ENCODE data around the gene NCOR2. TPM values are rescaled to one million over a fixed set of nuclear protein-coding genes. Genes with fewer than 3 reads are reported as not detected.

The NCOR2 gene
- polyA plus RNA-seq, 1 donor (not counting 4 experiments of a cell fraction or from before 2014, with no cell fraction given), result 4.7 TPM

- FAIRE-seq, result no peak
- no peak overlapping the region for H3K9ac ChIP-seq (ENCODE audit: control insufficient read depth, extremely low read depth, insufficient read depth, low read length)
- peaks cover 10% of the 10 kb centered on the region for H3K27me3 ChIP-seq (ENCODE audit: control insufficient read depth, extremely low read depth, insufficient read depth, low read length)
- no peak overlapping the region for H3K4me2 ChIP-seq (ENCODE audit: control insufficient read depth, extremely low read depth, insufficient read depth, low read depth, low read length)
- no peaks in the 10 kb centered on the region for H3K9me1 ChIP-seq (ENCODE audit: control insufficient read depth, extremely low read depth, insufficient read depth, low read length)
- no peaks in the 10 kb centered on the region for H4K20me1 ChIP-seq (ENCODE audit: control insufficient read depth, extremely low read depth, insufficient read depth, low read length)
- H2AFZ ChIP-seq (ENCODE audit: control insufficient read depth, low read length), result no peak overlapping the region
- H3K9me3 ChIP-seq (ENCODE audit: control insufficient read depth, low read depth, low read length), result peaks cover 4% of the 10 kb centered on the region
- no peak overlapping the region for H3K4me3 ChIP-seq (ENCODE audit: control insufficient read depth in 2 of 3, extremely low read depth in 1 of 3, insufficient read depth in 2 of 3, low read depth in 1 of 3, low read length in 3 of 3)
- no peak for DNase-seq (ENCODE audit: low read depth, low spot score)
- H3K4me1 ChIP-seq (ENCODE audit: control insufficient read depth, extremely low read depth, insufficient read depth, low read length), result peaks cover 35% of the 10 kb centered on the region
- TF ChIP-seq CTCF (optimal IDR thresholded peaks at IDR 0.05 in 1 of 3, IDR thresholded peaks at IDR 0.05 in 1 of 3, conservative IDR thresholded peaks at IDR 0.05 in 1 of 3; ENCODE audit: extremely low read depth in 1 of 3, insufficient read depth in 2 of 3, low read length in 3 of 3) (no peak), EZH2 (IDR thresholded peaks at IDR 0.05; ENCODE audit: low read length) (no peak)
- dilution Hi-C loops (cut with MboI; ENCODE audit: extremely low pct_ligation_motif_present, low sequenced_read_pairs), result no loop called here
- H3K36me3 ChIP-seq (ENCODE audit: control insufficient read depth in 2 of 2, extremely low read depth in 1 of 2, insufficient read depth in 2 of 2, low read length in 2 of 2), result no peaks in the 10 kb centered on the region
- no peak overlapping the region for H3K27ac ChIP-seq (ENCODE audit: control insufficient read depth, insufficient read depth, low read length)
- no peaks in the 10 kb centered on the region for H3K79me2 ChIP-seq (ENCODE audit: control insufficient read depth, insufficient read depth, low read length)
Measured at GRCh38 chr12:124612410-124612680, 44.9 kb upstream of the NCOR2 start.

GRCh38 chr12:124611559-124612409 lies 44.4 kb upstream of the NCOR2 start:
- FAIRE-seq, result no peak

More at GRCh38 chr12:124611559-124612409, 44.4 kb upstream of the NCOR2 start:
- Histone ChIP-seq H3K4me3 (ENCODE audit: control insufficient read depth in 2 of 3, extremely low read depth in 1 of 3, insufficient read depth in 2 of 3, low read depth in 1 of 3, low read length in 3 of 3) (no peak overlapping the region), H3K36me3 (ENCODE audit: control insufficient read depth in 2 of 2, extremely low read depth in 1 of 2, insufficient read depth in 2 of 2, low read length in 2 of 2) (no peaks in the 10 kb centered on the region), H3K27ac (ENCODE audit: control insufficient read depth, insufficient read depth, low read length) (no peak overlapping the region), H3K9me3 (ENCODE audit: control insufficient read depth, low read depth, low read length) (peaks cover 4% of the 10 kb centered on the region), H3K9me1 (ENCODE audit: control insufficient read depth, extremely low read depth, insufficient read depth, low read length) (no peaks in the 10 kb centered on the region), H3K79me2 (ENCODE audit: control insufficient read depth, insufficient read depth, low read length) (no peaks in the 10 kb centered on the region), H4K20me1 (ENCODE audit: control insufficient read depth, extremely low read depth, insufficient read depth, low read length) (no peaks in the 10 kb centered on the region), H3K9ac (ENCODE audit: control insufficient read depth, extremely low read depth, insufficient read depth, low read length) (no peak overlapping the region), H3K27me3 (ENCODE audit: control insufficient read depth, extremely low read depth, insufficient read depth, low read length) (peaks cover 10% of the 10 kb centered on the region), H3K4me2 (ENCODE audit: control insufficient read depth, extremely low read depth, insufficient read depth, low read depth, low read length) (no peak overlapping the region), H3K4me1 (ENCODE audit: control insufficient read depth, extremely low read depth, insufficient read depth, low read length) (peaks cover 30% of the 10 kb centered on the region), H2AFZ (ENCODE audit: control insufficient read depth, low read length) (no peak overlapping the region)
- no peak for DNase-seq (ENCODE audit: low read depth, low spot score)
- TF ChIP-seq CTCF (optimal IDR thresholded peaks at IDR 0.05 in 1 of 3, IDR thresholded peaks at IDR 0.05 in 1 of 3, conservative IDR thresholded peaks at IDR 0.05 in 1 of 3; ENCODE audit: extremely low read depth in 1 of 3, insufficient read depth in 2 of 3, low read length in 3 of 3) (no peak), EZH2 (IDR thresholded peaks at IDR 0.05; ENCODE audit: low read length) (no peak)
- dilution Hi-C loops (cut with MboI; ENCODE audit: extremely low pct_ligation_motif_present, low sequenced_read_pairs), result no loop called here

All from keratinocyte (primary cell).